ENCODE results near the gene MINDY4.

The MINDY4 gene

DNA sequence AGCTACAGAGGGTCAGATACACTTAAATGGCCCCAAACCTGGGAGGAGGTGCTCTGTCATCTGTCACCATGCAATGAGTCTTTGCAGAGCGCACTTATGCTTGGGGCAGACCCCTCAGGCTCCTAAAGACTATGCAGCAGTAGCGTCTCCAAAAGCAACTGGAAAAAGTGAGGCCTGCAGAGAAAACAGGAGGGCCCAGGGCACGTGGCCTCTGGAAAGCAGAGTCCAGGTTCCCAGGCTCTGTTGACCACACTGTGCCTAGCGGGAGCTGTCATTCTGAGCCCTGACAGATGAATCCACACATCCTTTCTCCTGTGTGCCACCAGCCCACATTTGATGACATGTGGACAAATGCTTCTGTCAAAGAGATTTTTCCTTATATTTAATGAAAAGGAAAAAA is 66.4 kb downstream of the MINDY4 start:
- no peak for FAIRE-seq

DNA sequence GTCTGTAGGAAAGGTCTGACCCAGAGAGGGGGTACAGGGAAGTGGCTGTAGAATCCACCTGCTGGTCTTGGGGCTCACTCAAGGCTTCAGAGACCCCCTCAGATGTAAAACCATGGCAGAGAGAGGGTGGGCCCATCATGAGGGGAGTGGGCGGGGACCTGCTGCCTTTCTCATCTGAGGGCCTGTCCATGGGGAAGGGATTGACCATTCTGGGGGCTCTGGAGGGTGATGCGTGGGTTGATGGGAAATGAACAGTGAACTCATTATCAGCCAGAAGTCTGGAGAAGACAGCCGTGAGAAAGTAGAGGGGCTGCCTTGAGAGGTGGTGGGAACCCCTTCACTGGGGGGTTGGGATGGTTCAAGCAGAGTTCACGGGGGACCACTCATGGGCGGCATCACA is 66.8 kb downstream of the MINDY4 start:
- FAIRE-seq = no peak

- no peak for FAIRE-seq
Observed at GRCh38 chr7:30840141-30841024, 69.2 kb downstream of the MINDY4 start.

DNA sequence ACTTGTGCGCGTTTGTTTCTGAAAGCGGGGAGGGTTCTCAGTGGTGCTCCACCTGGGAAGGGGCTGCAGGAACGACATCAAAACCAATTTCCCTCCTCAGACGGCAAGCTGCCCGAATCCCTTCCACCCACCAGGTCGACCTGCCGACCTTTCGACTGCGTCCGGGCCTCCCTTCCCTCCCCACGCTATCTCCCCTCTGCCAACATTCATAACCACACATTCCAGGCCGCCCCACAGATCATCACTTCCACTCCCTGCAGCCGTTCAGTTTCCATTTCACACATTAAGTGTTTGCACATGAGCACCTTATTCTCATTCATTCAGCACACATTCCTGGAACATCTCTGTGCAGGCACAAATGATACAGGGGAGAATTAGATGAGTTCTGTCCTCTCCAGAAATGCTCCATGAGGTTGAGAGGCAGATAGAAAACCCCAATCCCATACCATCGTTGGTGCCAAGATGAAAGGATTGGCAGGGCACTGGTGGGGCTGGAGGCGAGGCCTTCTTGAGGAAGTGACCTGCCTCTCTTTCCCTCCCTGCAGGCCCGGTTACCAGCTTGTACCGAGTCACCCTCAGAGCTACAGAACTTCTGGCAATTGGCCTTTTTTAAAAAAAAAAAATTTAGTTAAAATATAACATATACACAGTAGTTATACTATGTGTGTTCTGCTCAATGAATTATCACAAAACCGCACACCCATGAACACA is 70.0 kb downstream of the MINDY4 start:
- FAIRE-seq = no peak

DNA sequence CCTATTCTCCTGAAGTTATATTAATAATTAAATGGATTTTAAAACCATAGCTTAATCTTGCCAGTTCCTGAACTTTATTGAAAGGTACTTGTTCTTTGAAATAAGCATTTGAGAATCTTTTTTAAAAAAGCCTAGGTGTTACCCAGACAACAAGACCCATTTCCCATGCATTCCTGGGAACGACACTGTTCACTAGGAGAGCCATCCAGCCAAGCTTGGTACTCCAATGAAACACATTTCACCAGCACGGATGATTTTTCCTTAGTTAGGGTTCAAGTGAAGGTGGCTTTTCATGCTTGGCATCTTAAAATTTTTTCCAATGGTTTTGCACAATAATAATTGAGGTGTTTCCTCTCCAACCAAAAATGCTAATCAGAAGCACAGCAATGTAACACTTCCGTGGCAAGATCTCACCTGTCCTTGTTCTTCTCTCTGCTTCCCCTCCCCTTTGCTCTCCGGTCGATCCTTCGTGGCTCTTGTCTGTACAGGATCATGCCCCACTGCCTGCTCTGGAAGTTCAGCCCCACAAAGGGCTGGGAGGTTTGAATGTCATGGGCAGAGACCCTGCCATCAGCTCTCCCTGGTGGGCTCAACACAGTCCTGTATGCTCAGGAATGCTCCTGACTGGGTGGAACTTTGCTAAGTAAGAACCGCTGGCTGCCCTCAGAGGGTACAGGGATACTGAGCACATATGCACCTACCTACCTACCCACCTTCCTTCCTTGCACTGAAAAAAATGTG is 70.8 kb downstream of the MINDY4 start:
- FAIRE-seq = no peak

DNA sequence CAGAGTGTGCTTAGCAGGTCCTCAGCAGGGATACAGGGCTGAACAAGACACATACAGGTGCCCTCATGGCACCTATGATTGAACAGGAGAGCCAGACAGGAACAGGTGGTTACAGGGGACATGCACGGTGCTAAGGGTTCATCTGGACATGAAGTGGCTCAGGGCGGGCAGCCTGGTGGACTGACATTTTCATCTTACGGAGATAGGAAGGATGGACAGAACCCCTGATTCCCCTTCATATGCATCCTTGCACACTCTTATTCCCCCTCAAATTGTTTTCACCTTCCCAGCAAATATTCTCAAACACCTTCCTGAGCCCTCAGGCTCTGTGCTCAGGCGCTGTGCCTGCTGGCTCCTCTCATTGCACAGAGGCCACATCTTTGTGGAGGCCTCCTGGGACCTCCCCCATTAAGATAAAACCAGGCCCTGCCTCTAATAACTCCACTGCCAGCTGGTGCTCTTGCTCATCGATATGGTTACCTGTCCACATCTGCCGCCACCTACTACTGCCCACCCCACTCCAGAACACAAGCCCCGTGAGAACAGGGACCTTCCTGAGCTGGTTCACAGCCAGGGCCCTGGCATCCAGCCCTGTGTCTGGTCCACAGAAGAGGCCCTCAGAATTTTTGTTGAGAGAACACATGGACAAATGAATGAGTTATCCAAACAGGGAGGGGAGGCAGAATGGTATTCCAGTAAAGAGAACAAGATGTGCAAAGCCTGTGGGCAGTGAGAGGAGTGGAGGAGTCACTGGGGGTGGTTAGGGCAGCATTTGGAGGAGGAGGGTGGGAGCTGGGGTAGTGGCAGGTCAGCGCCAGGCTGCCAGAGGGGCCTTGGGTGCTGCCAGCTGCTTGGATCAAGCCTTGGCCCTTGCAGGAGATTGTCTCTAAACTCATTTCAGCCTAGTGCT is 71.6 kb downstream of the MINDY4 start:
- FAIRE-seq = no peak

DNA sequence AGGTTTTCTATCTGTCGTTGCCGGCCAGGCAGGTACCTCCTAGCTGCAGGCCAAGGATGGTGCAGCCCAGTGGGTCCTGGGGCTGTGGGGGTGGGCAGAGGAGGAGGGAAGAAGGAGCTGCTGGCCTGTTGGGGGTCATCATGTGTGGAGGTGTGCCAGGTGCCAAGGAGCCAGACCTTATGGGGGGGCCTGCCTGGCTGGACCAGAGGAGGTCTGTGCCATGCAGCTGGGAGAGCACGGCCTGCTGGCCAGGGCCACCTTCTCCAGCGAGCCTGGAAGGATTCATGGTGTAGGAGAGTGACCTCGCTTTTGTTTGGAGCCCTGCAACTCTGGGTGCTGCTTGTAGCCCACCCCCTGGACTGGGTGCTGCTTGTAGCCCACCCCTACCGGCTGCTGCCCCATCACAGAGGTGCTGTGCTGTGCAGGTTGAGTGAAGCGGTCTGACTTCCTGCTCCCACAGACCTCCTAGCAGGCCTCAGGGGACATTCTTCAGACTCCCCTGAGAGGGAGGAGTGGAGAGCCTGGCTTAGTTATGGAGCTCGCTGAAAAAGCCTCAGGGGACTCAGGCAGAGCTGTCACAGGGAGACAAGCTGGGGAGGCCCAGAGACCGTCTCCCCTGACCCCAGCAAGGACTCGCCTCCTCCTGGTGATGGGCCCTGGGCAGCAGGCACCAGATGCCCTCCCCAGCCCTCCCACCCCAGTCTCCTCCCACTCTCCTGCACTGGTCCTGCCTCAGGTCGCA is 72.7 kb downstream of the MINDY4 start:
- no peak for FAIRE-seq

DNA sequence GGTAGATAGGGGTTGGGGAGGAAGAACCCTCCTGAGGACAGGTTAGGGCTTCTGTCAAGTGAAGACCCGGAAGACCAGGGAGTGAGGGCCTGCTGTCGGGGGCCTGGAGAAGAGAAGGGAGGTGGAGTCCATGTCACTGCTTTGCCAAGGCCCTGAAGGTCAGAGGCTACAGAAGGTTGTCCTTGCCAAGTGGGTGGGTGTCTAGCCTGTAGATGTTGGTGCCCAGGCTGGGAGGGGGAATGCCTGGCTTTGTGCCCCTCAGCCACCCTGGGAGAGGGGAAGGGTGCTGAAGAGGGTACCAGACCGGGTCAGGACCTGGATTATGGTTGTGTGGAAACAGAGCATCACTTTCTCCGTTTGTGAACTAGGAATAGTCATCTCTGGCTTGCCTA is 73.3 kb downstream of the MINDY4 start:
- FAIRE-seq = no peak

GRCh38 chr7:30844916-30845315 is 73.7 kb downstream of the MINDY4 start:
- no peak for FAIRE-seq

DNA sequence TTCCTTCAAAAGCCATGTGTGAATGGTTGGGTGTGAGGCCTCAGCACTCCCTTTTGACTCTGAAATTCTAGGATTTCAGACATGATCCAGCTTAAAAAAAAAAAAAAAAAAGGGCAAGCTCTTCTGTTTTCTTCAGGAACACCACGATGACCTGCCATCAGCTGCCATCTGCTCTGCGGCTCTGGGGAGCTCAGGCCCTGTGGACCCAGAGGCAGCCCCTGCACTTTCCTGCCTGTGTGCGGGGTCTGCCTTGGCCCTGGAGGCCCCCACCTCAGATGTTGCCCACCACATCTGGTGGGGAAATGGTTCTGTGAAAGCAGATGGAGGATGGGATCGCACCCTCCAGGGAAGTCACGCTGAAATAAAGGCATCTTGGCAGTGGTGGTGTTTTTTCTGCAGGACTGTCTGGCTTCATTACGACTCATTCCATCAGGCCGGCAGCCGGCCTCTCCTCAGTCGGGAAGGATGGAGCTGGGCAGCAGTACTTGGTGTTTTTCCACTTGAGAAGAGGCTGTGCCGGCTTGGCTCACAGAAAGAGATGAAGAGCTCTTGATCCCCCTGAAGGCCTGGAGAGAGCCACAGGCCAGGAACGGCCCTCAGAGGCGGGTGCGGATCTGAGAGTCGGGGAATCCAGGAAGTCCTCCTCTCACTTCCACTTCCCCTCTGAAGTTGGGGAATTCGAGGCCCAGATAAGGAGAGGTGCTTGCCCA is 74.4 kb downstream of the MINDY4 start:
- FAIRE-seq = no peak

DNA sequence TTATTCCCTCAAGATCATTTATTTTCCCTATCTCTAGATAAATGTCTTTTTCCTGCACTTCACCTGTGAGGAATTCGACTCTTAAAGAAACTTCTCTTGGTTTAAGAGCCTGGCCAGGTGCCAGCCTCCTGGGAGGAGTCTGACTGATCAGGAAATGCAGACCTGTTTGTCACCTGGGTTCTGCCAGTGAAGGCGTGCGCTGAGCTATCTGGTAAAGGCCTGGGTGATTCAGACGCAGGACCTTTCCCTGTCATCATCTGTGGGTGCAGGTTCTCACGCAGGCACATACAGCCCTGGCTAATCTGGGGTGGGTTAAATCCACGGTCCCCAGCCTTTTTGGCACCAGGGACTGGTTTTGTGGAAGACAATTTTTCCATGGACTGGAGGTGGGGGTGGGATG is 75.2 kb downstream of the MINDY4 start:
- no peak for FAIRE-seq

- FAIRE-seq = no peak
Observed at GRCh38 chr7:30848121-30848855, 77.1 kb downstream of the MINDY4 start.

DNA sequence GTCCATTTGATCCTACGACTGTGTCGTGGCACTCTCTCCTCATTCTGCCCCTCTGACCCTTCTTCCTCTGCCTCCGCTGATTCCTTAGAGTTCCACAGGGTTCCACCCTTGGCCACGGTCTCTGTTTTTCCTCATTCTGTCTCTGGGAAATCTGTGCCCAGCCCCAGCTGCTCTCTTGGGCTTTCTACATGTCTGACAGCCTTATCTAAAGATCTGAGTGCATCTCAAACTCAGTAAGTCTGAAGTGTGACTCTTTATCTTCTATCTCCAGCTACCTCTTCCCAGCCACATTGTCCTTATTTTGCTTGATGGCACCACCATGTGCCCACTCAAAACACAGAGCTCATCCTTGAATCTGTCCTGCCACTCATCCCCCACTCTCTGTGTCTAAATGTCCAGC is 78.3 kb downstream of the MINDY4 start:
- no peak for FAIRE-seq

- FAIRE-seq = no peak
Observed at GRCh38 chr7:30850426-30850825, 79.2 kb downstream of the MINDY4 start.

- FAIRE-seq = no peak
Observed at GRCh38 chr7:30851651-30852307, 80.6 kb downstream of the MINDY4 start.

DNA sequence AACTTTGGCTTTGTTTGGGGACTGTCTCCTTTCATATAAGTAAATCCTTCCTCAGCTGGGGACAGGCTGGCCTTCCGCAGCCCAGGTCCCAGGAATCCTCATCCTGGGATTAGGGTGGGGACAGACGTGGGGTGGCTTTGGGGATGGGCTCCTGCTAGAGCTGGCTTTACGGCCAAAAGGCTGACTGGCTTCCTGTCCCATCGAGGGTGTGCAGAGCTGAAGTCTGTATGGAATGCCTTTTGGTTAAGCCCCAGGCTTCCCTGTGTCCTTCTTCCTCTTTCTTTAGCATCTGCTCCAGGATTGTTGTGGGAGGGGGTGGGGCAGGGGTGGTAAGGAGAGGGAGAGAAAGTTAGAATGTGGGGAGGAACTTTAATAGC is 81.1 kb downstream of the MINDY4 start:
- no peak for FAIRE-seq

DNA sequence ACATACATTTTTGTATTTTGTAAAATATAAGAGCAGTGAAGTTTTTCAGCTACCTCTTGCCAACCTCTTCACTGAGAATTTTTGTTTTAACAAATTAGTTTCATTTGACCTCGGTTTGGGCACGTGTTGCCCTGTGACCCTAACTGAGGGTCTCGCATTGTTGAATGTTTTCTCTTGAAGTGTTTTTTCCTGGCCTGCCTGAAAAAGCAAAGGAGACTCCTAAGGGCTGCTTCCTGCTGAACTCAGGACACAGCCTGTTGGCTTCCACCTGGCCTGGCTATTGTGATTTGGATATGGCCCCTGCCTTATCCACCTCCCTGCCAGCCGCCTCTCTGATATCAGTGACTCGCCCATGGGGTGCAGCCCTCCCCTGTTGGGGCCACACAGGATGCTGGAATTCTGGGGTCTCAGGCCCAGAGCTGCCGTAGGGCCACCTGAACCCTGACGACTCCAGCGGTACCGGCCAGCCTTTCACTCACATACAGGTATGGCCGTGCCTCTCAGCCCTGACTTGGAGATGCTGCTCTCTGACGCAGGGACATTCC is 81.6 kb downstream of the MINDY4 start:
- no peak for FAIRE-seq

- no peak for FAIRE-seq
Observed at GRCh38 chr7:30853576-30853975, 82.4 kb downstream of the MINDY4 start.

- FAIRE-seq = no peak
Observed at GRCh38 chr7:30855936-30856335, 84.7 kb downstream of the MINDY4 start.

DNA sequence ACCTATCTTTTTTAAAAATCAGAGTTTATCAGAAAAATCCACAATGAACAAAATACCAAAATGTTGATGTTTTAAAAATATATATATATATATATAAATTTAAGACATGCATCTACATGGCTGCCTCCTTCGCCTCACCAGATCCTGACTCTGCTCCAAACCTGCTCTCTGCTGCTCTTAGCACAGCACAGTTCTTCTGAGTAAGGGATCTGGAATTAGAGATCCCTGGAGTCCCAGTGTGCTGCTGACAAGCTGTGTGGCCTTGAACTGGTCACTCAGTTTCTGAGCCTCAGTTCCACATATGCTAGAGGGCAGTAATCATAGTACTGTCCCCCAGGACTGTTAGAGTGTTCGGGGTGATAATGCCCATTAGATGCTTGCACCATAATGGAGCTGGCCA is 87.4 kb downstream of the MINDY4 start:
- no peak for FAIRE-seq

Measured in A204.1 (cell line).